ENCODE results near the gene HBA2. TPM values are rescaled to one million over a fixed set of nuclear protein-coding genes. Genes with fewer than 3 reads are reported as not detected.

Gene HBA2
- total RNA-seq, result not detected in 2 replicates

GRCh38 chr16:172374-172941, at the start of gene HBA2:
Gene HBA2 (plus strand): TSS chr16:172876. CDS start chr16:172913, 37 bp downstream.

GRCh38 chr16:152141-153128, 20.2 kb upstream of the HBA2 start, which contains the start of gene HBZ:
Gene HBZ (plus strand): TSS chr16:152644. CDS start chr16:152910, 266 bp downstream.

GRCh38 chr16:165539-166374, 6.9 kb upstream of the HBA2 start, which contains the start of gene HBM:
Gene HBM (plus strand): TSS chr16:165978. CDS start chr16:165998, 20 bp downstream.

GRCh38 chr16:176477-177382, 4.1 kb downstream of the HBA2 start, which contains the start of gene HBA1:
Gene HBA1 (plus strand): TSS chr16:176680. CDS start chr16:176717, 37 bp downstream.

GRCh38 chr16:180101-180675, 7.5 kb downstream of the HBA2 start, which contains the start of gene HBQ1:
Gene HBQ1 (plus strand): TSS chr16:180459. CDS start chr16:180487, 28 bp downstream.

Other genes with a start within 250 kb of the HBA2 start
- 3.6 and 4.0 TPM in 2 replicates for gene POLR3K, start 119.3 kb upstream of the HBA2 start, total RNA-seq
- gene SNRNP25, start 119.0 kb upstream of the HBA2 start, total RNA-seq, result 34.6 and 41.3 TPM in 2 replicates
- 40.4 and 41.6 TPM in 2 replicates for gene RHBDF1, start 100.2 kb upstream of the HBA2 start, total RNA-seq
- 188 and 248 TPM in 2 replicates for gene MPG, start 94.7 kb upstream of the HBA2 start, total RNA-seq
- 5.4 and 6.1 TPM in 2 replicates for gene NPRL3, start 34.2 kb upstream of the HBA2 start, total RNA-seq
- gene HBZ, start 20.2 kb upstream of the HBA2 start, total RNA-seq, result not detected in 2 replicates
- not detected in 2 replicates for gene HBM, start 6.9 kb upstream of the HBA2 start, total RNA-seq
- not detected in 2 replicates for gene HBA1, start 3.8 kb downstream of the HBA2 start, total RNA-seq
- not detected in 2 replicates for gene HBQ1, start 7.6 kb downstream of the HBA2 start, total RNA-seq
- 29.2 and 29.5 TPM in 2 replicates for gene LUC7L, start 56.6 kb downstream of the HBA2 start, total RNA-seq
- gene FAM234A, start 61.9 kb downstream of the HBA2 start, total RNA-seq, result 50.6 and 51.9 TPM in 2 replicates
- gene RGS11, start 103.1 kb downstream of the HBA2 start, total RNA-seq, result 1.1 and 3.7 TPM in 2 replicates
- 0.28 and 1.8 TPM in 2 replicates for gene ARHGDIG, start 107.7 kb downstream of the HBA2 start, total RNA-seq
- 0.37 TPM in 1 of 2 replicates, not detected in the other for gene PDIA2, start 110.3 kb downstream of the HBA2 start, total RNA-seq
- gene AXIN1, start 179.8 kb downstream of the HBA2 start, total RNA-seq, result 15.2 and 19.0 TPM in 2 replicates
- gene MRPL28, start 197.7 kb downstream of the HBA2 start, total RNA-seq, result 72.5 and 89.0 TPM in 2 replicates
- 59.2 and 66.6 TPM in 2 replicates for gene PGAP6, start 209.1 kb downstream of the HBA2 start, total RNA-seq
- 69.0 and 73.0 TPM in 2 replicates for gene NME4, start 224.3 kb downstream of the HBA2 start, total RNA-seq
- gene DECR2, start 229.0 kb downstream of the HBA2 start, total RNA-seq, result 9.9 and 11.4 TPM in 2 replicates

All from smooth muscle cell of bladder (primary cell).